GM19397 (cell line): Measurements from ENCODE around the gene FRMD4A.
"Not testable (repeated sequence)": the region's sequence is repeated elsewhere in the genome, so short reads cannot be mapped to it uniquely, and the experiment has no call there.

ENCODE experiments used
- ATAC-seq: cut with Tn5 transposase; IDR thresholded peaks from one replicate; pipeline ENCODE4 v1.9.1; 2021; ENCODE audit warnings: mild to moderate bottlenecking, moderate library complexity; ENCODE audit not compliant: unreplicated experiment

Gene FRMD4A

DNA sequence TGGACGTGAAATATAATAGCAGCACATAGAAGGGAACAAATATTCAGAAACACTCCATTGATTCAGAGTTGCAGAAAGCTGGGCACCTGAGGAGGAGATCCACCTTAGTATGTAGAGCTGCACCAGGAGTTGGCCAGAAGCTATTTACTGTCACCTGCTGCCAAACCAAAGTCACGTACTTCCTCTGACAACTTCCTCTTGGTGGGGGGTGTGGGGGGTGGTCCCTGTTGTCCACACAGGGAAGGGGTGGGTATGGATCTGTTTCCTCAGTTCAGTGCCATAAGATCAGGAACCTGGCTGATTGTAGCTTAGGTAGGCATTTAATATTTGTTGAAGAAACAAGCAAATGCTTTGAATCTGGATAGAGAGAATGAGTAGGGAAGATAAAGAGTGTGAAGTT is 264.6 kb downstream of the FRMD4A start:
- no peak for ATAC-seq

GRCh38 chr10:14063531-14064285 is 267.0 kb downstream of the FRMD4A start:
- no peak for ATAC-seq

DNA sequence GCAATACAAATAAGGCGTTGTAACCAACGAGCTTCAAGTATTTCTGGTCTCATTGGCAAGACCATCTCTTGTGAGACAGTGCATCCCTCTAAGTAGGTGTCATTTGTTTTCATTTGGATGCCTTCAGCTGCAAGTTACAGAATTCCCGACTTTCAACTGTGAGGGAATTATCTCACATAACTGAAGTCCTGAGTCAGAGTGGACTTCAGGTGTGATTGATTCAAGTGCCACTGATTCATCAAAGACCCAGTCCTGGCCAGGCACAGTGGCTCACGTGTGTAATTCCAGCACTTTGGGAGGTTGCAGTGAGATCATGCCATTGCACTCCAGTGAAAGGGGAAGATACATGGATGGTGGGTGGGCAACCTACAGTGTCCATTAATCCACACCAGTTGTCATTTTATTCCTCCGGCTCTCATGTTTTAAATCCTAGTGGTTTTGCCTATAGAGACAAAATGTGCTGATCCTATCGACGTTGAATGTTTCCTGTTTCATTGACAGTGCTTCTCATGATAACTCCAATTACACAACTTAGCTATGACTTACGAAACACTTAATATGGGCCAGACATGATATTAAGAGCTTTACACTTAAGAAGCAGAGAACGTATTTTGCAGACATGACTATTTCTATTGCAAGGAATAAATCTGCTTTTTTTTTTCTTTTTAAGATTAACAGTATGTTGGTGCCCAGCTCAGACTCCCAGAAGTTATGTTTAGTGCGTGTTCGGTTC is 268.0 kb downstream of the FRMD4A start:
- ATAC-seq = no peak

GRCh38 chr10:14060320-14061070 is 270.2 kb downstream of the FRMD4A start:
- ATAC-seq = no peak

DNA sequence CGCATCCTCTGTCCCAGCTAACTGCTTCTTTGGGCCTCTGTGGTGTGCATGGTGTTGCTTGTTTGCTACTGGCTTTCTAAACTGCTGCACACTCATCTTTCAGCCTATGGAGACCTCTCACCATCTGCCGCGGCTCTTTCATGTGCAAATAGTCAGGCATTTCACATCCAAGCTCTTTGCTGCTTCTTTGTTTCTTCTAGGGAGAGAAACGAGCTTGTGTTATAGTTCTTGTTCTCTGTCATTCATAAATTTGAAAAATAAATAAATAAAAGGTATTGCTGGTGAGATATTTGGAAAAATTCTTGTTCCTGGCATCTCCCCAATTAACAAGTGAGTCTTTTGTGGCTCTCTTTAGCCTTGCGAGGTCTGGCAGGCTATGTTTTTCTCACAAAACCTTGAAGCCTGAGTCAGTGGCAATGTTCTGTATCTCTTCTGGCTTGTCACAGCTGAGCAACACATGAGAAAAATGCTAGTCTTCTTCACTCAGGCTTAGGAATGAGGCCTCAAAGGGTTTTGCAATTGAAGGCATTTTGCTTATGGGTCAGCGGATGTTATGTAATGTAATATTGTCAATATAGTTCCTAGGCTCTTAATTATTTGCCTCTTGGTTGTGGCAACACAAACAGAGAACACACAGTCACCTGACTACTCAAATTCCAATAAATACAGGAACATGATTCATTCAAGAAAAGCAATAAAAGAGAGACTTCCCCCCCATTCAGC is 274.0 kb downstream of the FRMD4A start:
- no peak for ATAC-seq

- ATAC-seq = no peak
Measured at GRCh38 chr10:14052931-14053330, 277.8 kb downstream of the FRMD4A start.

- no peak for ATAC-seq
Measured at GRCh38 chr10:14050598-14050997, 280.1 kb downstream of the FRMD4A start.

- no peak for ATAC-seq
Measured at GRCh38 chr10:14048930-14049613, 281.7 kb downstream of the FRMD4A start.

GRCh38 chr10:14047431-14047830 is 283.3 kb downstream of the FRMD4A start:
- ATAC-seq = no peak

DNA sequence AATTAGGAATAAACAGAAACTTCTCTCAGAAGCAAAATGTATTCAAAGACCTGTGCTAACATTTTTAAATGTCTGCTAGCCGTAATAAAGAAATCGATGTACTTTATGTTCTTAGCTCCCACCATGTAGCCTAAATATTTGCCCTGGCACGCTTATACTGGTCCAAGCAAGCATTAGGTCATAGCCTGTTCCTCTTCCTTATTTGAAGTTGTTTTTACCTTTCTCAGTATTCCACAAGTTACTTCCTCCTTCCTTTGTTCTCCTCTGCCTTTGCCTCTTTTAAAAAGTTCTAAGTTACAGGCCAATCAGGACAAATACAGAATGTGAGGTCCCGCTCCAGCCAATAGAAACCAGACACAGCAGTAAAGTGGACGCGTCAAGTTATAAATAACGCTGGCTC is 288.7 kb downstream of the FRMD4A start:
- ATAC-seq = not testable (repeated sequence)

DNA sequence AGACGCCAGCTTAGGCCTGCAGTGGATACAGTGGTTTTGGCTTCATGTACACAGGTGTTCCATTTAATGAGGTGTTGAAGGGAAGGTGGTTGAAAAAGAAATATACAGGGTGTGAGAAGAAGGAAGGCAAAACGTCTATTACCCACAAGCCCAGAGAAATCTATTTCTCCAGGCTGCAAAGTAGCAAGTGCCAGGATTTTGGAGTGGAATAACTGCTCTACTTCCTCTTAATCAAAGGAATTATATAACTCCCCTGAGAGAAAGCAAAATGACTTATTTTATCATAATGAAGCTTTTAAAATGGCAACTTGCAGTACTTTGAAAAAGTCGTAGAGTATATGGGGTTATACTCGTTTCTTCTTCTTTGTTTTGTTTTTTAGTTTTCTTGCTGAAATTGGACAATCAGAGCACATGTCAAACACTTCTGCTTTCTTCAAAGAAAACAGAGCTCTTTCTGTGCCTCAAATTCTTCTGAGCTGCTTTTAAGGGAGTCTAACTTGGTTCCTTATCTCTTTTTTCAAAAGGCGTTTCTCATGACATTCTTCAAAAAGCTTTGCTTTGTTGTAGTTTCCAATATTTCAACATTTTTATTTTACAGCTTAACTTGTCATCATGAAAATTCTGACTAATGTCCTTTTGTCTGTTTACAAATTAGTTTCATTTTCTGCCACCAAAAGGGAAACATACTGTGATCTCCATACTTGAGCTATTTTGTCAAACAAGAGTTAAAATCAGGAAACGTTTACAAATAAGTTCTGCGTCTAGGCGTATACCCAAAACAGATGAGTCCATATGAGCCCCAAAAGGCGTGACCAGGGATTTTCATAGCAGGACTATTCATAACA is 289.7 kb downstream of the FRMD4A start:
- no peak for ATAC-seq

DNA sequence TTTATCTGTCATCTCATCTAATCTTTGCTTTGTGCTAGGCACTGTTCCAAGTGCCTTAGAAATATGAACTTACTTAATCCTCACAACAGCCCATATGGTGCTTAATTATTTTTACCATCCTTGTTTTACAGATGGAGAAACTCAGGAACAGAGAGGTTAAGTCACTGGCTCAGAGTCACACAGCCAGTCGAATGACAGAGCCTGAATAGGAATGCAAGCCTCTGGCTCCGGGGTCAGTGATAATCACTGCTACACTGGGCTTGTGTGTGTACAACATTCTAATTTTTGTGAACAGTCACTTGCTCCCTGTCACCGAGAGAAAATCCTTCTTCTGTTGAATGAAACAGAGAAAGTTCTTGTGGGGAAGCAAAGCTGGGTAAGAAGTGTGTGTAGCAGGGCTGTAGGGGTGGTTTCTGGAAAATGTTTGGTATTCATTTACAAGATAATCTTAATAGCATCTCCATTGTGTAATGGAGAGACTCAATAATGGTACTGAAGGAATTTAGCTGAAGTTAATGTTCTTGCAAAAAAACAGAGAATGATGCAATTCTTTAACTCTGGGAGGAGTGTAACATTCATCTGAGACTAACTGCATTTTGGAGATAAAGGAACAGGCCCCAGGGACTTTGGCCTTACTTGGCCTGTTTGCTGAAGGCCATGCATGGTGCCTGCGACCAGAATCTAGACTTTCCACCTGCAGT is 290.6 kb downstream of the FRMD4A start:
- ATAC-seq = no peak

GRCh38 chr10:14036233-14036632 is 294.5 kb downstream of the FRMD4A start:
- ATAC-seq = no peak

- ATAC-seq = no peak
Measured at GRCh38 chr10:14035506-14035905, 295.2 kb downstream of the FRMD4A start.

DNA sequence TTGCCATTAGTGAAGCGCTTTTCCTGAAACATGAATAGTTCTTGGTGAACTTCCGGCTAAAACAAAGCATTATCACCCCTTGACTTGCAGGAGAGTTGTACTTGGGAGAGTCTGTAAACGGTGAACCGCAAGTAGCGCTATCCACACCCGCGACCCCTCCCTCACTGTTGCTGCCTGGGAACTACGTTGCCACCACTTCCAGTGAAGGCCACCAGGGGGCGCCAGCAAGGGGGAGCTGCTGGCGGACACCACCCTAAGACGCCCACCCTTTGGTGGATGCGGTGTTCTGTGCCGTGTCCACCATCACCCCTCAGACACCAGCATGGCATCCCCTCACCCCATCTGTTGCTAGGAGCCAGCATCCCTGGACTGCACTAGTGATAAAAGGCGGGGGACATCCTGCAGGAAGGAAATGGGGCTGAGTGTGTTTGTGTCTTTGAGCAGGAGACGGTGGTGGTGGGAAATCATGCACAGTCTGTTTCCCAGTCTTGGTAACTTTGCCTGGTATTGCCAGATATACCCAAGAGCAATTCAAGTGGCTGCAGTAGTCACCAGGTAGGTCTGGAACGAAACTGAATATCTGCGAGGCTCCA is 298.2 kb downstream of the FRMD4A start:
- ATAC-seq = no peak

GRCh38 chr10:14026325-14026724 is 304.4 kb downstream of the FRMD4A start:
- no peak for ATAC-seq

DNA sequence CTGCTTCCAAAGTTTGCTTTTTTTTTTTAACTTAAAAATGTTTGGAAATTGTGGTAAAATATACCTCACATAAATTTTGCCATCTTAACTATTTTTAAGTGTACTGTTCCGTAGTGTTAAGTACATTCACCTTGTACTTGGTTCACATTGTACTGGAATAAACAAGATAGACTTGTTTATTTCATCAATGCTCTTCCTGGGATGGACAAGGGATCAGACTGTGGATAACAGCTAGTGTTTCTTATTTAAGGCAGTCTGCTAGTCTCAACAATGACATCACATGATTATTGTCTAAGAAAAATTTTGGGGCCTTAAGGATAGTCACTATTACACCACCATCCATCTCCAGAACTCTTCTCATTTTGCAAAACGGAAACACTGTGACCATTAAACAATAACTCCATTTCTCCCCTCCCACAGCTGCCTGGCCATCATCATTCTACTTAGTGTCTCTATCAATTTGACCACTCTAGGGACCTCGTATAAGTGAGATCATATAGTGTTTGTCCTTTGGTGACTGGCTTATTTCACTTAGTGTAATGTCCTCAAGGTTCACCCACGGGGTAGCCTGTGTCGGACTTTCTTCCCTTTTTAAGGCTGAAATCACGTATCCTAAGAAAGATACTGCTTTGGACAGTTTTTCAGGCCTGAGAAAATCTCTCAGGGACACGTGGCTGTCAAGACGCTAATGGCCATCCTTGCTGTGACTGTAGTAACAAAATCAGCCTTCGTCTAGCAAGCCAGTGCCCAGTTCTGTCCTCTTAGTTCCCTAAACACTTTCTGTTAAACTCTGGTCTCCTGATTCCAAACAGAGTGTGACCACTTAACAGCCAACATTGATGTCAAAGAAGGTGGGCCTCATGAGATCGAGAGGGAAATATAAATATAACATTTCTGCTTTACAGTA is 305.2 kb downstream of the FRMD4A start:
- ATAC-seq = no peak
